ENCODE measurements around the gene SELENOH. TPM values are rescaled to one million over a fixed set of nuclear protein-coding genes. Genes with fewer than 3 reads are reported as not detected.

SELENOH gene
- polyA plus RNA-seq, 1 donor (not counting 4 experiments of a cell fraction or from before 2014, with no cell fraction given) = 88.2 TPM

DNA sequence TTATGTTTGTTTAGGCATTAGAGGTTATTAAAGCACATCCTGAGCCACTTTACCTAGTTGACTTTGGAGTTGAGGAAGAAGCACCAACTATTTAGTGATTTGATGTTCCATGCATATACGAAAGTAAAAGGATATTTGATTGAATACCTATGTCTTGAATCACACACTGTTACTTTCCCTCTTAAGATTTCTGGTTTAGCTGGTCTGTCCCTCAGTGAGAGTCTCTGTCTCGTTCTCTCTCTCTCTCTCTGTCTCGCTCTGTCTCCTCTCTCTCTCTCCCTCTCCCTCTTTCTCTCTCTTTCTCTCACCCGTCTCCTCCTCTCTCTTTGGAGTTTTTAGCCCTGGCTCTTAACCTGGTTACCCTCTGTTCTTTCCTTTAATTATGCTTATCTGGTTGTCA lies 31.3 kb downstream of the SELENOH start:
- Histone ChIP-seq H4K20me1 (ENCODE audit: control insufficient read depth, extremely low read depth, insufficient read depth, low read length) (peaks cover 35% of the 10 kb centered on the region), H3K4me3 (ENCODE audit: control insufficient read depth in 2 of 3, extremely low read depth in 1 of 3, insufficient read depth in 2 of 3, low read depth in 1 of 3, low read length in 3 of 3) (peak overlapping the region in 2 of 3 experiments; percentile 44 to 47), H2AFZ (ENCODE audit: control insufficient read depth, low read length) (no peak overlapping the region), H3K79me2 (ENCODE audit: control insufficient read depth, insufficient read depth, low read length) (peaks cover 96% of the 10 kb centered on the region), H3K36me3 (ENCODE audit: control insufficient read depth in 2 of 2, extremely low read depth in 1 of 2, insufficient read depth in 2 of 2, low read length in 2 of 2) (peaks cover 0 to 1% of the 10 kb centered on the region in 2 experiments), H3K27ac (ENCODE audit: control insufficient read depth, insufficient read depth, low read length) (peak overlapping the region; percentile 18), H3K9me3 (ENCODE audit: control insufficient read depth, low read depth, low read length) (no peaks in the 10 kb centered on the region), H3K9me1 (ENCODE audit: control insufficient read depth, extremely low read depth, insufficient read depth, low read length) (peaks cover 12% of the 10 kb centered on the region), H3K4me2 (ENCODE audit: control insufficient read depth, extremely low read depth, insufficient read depth, low read depth, low read length) (peak overlapping the region; percentile 66), H3K27me3 (ENCODE audit: control insufficient read depth, extremely low read depth, insufficient read depth, low read length) (no peaks in the 10 kb centered on the region), H3K4me1 (ENCODE audit: control insufficient read depth, extremely low read depth, insufficient read depth, low read length) (peaks cover 50% of the 10 kb centered on the region), H3K9ac (ENCODE audit: control insufficient read depth, extremely low read depth, insufficient read depth, low read length) (no peak overlapping the region)
- FAIRE-seq (no peak), DNase-seq (ENCODE audit: low read depth, low spot score) (no peak)
- dilution Hi-C loops (cut with MboI; ENCODE audit: extremely low pct_ligation_motif_present, low sequenced_read_pairs) = no loop called here
- TF ChIP-seq EZH2 (IDR thresholded peaks at IDR 0.05; ENCODE audit: low read length) = no peak
- TF ChIP-seq, protein P1, sequence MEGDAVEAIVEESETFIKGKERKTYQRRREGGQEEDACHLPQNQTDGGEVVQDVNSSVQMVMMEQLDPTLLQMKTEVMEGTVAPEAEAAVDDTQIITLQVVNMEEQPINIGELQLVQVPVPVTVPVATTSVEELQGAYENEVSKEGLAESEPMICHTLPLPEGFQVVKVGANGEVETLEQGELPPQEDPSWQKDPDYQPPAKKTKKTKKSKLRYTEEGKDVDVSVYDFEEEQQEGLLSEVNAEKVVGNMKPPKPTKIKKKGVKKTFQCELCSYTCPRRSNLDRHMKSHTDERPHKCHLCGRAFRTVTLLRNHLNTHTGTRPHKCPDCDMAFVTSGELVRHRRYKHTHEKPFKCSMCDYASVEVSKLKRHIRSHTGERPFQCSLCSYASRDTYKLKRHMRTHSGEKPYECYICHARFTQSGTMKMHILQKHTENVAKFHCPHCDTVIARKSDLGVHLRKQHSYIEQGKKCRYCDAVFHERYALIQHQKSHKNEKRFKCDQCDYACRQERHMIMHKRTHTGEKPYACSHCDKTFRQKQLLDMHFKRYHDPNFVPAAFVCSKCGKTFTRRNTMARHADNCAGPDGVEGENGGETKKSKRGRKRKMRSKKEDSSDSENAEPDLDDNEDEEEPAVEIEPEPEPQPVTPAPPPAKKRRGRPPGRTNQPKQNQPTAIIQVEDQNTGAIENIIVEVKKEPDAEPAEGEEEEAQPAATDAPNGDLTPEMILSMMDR (optimal IDR thresholded peaks at IDR 0.05 in 1 of 3, IDR thresholded peaks at IDR 0.05 in 1 of 3, conservative IDR thresholded peaks at IDR 0.05 in 1 of 3; ENCODE audit: extremely low read depth in 1 of 3, insufficient read depth in 2 of 3, low read length in 3 of 3) = no peak

- Histone ChIP-seq H3K9ac (ENCODE audit: control insufficient read depth, extremely low read depth, insufficient read depth, low read length) (no peak overlapping the region), H3K4me1 (ENCODE audit: control insufficient read depth, extremely low read depth, insufficient read depth, low read length) (peaks cover 55% of the 10 kb centered on the region), H3K36me3 (ENCODE audit: control insufficient read depth in 2 of 2, extremely low read depth in 1 of 2, insufficient read depth in 2 of 2, low read length in 2 of 2) (peaks cover 0 to 1% of the 10 kb centered on the region in 2 experiments), H3K27me3 (ENCODE audit: control insufficient read depth, extremely low read depth, insufficient read depth, low read length) (no peaks in the 10 kb centered on the region), H3K79me2 (ENCODE audit: control insufficient read depth, insufficient read depth, low read length) (peaks cover 96% of the 10 kb centered on the region), H3K4me2 (ENCODE audit: control insufficient read depth, extremely low read depth, insufficient read depth, low read depth, low read length) (peak overlapping the region; percentile 66), H2AFZ (ENCODE audit: control insufficient read depth, low read length) (no peak overlapping the region), H3K9me3 (ENCODE audit: control insufficient read depth, low read depth, low read length) (no peaks in the 10 kb centered on the region), H3K4me3 (ENCODE audit: control insufficient read depth in 2 of 3, extremely low read depth in 1 of 3, insufficient read depth in 2 of 3, low read depth in 1 of 3, low read length in 3 of 3) (no peak overlapping the region), H4K20me1 (ENCODE audit: control insufficient read depth, extremely low read depth, insufficient read depth, low read length) (peaks cover 33% of the 10 kb centered on the region), H3K27ac (ENCODE audit: control insufficient read depth, insufficient read depth, low read length) (peak overlapping the region; percentile 18), H3K9me1 (ENCODE audit: control insufficient read depth, extremely low read depth, insufficient read depth, low read length) (peaks cover 12% of the 10 kb centered on the region)
- DNase-seq (ENCODE audit: low read depth, low spot score) (no peak), FAIRE-seq (no peak)
- dilution Hi-C loops (cut with MboI; ENCODE audit: extremely low pct_ligation_motif_present, low sequenced_read_pairs) = no loop called here
- TF ChIP-seq, protein P1 (optimal IDR thresholded peaks at IDR 0.05 in 1 of 3, IDR thresholded peaks at IDR 0.05 in 1 of 3, conservative IDR thresholded peaks at IDR 0.05 in 1 of 3; ENCODE audit: extremely low read depth in 1 of 3, insufficient read depth in 2 of 3, low read length in 3 of 3) = no peak
- no peak for TF ChIP-seq EZH2 (IDR thresholded peaks at IDR 0.05; ENCODE audit: low read length)
Observed at GRCh38 chr11:57773026-57773598, 31.8 kb downstream of the SELENOH start.

All from keratinocyte (primary cell).